NB4 (cell line): ENCODE results near the gene TEAD1.
"Not testable (repeated sequence)": the region's sequence is repeated elsewhere in the genome, so short reads cannot be mapped to it uniquely, and the experiment has no call there.

ENCODE experiments used
- DNase-seq: peaks from one replicate; pipeline ENCODE4 v3.0.0; 2010; ENCODE audit warnings: low read depth
- H3K4me3 ChIP-seq: one replicate; pipeline ENCODE4 v1.5.1; 2011; ENCODE audit warnings: mild to moderate bottlenecking, low read depth, low read length, moderate library complexity
- CTCF ChIP-seq: IDR thresholded peaks from one replicate; pipeline ENCODE4 v1.5.1; 2012; ENCODE audit warnings: low read depth, low read length
- MAX ChIP-seq: IDR thresholded peaks from 2 replicates; pipeline ENCODE4 v1.6.1; 2011; ENCODE audit warnings: low read depth, low read length
- MYC ChIP-seq: IDR thresholded peaks from 2 replicates; pipeline ENCODE4 v1.6.1; 2011; ENCODE audit warnings: low read depth, low read length
- POLR2A ChIP-seq: IDR thresholded peaks from 2 replicates; pipeline ENCODE4 v1.6.1; 2011; ENCODE audit warnings: mild to moderate bottlenecking; ENCODE audit not compliant: insufficient read length; ENCODE audit errors: extremely low read depth

The TEAD1 gene

GRCh38 chr11:12868315-12869073 lies 194.3 kb downstream of the TEAD1 start:
- H3K4me3 ChIP-seq = no peak overlapping the region
- DNase-seq = no peak
- TF ChIP-seq POLR2A (no peak), MYC (no peak), MAX (no peak), CTCF (no peak)

- no peak for DNase-seq
- TF ChIP-seq MAX (no peak), CTCF (no peak), POLR2A (no peak), MYC (no peak)
- H3K4me3 ChIP-seq = no peak overlapping the region
Observed at GRCh38 chr11:12871241-12871640, 197.0 kb downstream of the TEAD1 start.

GRCh38 chr11:12871788-12872321 lies 197.6 kb downstream of the TEAD1 start:
- TF ChIP-seq MYC (no peak), POLR2A (no peak), CTCF (no peak), MAX (no peak)
- DNase-seq = no peak
- no peak overlapping the region for H3K4me3 ChIP-seq

GRCh38 chr11:12876340-12876739 lies 202.1 kb downstream of the TEAD1 start:
- TF ChIP-seq MYC = no peak
- no peak for TF ChIP-seq POLR2A
- TF ChIP-seq MAX = no peak
- no peak for TF ChIP-seq CTCF
- no peak for DNase-seq
- no peak overlapping the region for H3K4me3 ChIP-seq

- no peak for TF ChIP-seq MYC
- no peak for TF ChIP-seq MAX
- no peak for TF ChIP-seq POLR2A
- TF ChIP-seq CTCF = no peak
- DNase-seq = no peak
- H3K4me3 ChIP-seq = no peak overlapping the region
Observed at GRCh38 chr11:12876988-12877387, 202.8 kb downstream of the TEAD1 start.

GRCh38 chr11:12877508-12877907 lies 203.3 kb downstream of the TEAD1 start:
- H3K4me3 ChIP-seq, DNase-seq: not testable (repeated sequence)
